ENCODE data around the gene OR2T1.
"Not testable (repeated sequence)": the region's sequence is repeated elsewhere in the genome, so short reads cannot be mapped to it uniquely, and the experiment has no call there.

GRCh38 chr1:248434913-248435312 is 32.1 kb downstream of the OR2T1 start:
- not testable (repeated sequence) for TF ChIP-seq POLR2AphosphoS5, POLR2A (IDR thresholded peaks at IDR 0.05; ENCODE audit: low read depth, low read length)

All from GM12892 (cell line).